NCI-H510A (cell line): ENCODE measurements around the gene DENND1A.

Source experiments
- DNase-seq: peaks from one replicate; lab custom pipeline; 2025; lab: John Stamatoyannopoulos, UW

DENND1A gene

GRCh38 chr9:123469282-123469681, 460.6 kb downstream of the DENND1A start:
- DNase-seq = no peak

DNA sequence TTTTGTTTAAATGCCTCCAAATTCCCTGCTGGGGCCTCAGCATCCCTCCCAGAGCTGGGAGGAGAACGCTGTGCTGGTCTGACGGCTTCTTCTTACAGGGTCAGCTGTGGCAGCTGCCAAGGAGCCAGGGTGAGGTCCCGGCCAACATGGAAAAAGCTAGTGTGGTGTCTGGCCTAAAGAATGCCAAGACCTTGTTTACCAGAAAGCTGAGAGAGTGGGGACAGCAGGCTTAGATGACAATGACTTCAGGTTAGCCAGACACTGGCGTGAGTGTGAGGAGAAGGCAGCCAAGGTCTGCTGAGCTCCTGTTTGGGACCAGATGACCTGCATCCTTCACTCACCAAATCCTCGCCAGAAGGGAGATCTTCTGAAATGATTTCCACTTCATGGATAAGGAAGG, 461.4 kb downstream of the DENND1A start:
- DNase-seq = no peak

DNA sequence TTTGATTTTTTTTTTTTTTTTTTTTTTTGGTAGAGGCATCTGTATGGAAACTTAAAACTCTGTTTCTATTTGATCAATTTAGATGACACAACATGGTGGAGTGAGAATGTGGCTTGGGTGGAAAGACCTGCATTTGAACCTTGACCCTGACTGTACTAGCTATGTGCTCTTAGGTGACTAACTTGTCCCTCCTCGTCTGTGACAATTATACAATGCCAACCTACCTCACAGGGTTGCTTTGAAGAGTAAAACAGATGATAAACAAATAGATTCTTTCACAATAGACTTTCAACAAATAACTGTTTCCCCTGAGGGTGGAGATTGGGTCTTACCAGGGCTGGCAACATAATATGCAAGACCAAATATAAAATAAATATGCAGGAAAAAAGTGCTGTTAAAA, 464.6 kb downstream of the DENND1A start:
- no peak for DNase-seq

DNA sequence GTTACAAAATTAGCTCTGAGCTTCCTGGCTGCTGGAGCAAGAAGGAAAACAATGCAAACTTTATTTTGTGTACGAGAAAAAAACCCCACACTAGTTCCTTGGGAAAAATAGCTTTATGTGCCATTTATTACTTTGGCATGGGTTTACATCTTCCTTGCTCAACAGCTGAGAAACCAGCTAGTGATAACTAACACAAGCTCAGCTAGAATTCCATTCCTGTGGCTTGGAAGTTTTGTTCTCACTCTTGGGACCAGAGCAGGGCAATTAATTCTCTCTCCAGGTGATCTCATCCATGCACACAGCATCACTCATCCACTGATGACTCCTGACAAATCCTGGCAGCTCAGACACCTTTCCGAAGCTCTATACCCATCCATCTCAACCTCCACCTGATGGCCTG, 469.8 kb downstream of the DENND1A start:
- DNase-seq = no peak

GRCh38 chr9:123457583-123457982, 472.3 kb downstream of the DENND1A start:
- DNase-seq = no peak

GRCh38 chr9:123456011-123456410, 473.9 kb downstream of the DENND1A start:
- DNase-seq = no peak

DNA sequence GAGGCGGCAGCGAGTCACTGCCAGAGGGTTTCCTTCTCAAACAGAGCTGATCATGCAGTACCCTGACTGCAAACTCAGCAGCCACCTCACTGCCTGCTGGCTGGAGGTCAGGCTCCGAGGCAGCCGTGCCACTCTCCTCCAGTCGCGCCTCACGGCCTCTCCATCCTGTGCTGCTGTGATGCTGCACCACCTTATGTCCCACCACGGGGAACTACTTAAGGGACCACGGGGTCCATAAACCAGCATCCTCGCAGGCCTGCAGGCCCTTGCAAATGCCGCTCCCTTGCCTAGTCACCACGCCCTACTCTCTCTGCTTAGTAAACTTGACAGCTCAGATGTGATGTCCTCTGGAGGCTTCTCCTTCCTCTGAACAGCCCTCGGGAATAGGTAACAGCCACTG, 474.7 kb downstream of the DENND1A start:
- no peak for DNase-seq

- DNase-seq = no peak
Observed at GRCh38 chr9:123454361-123454760, 475.6 kb downstream of the DENND1A start.

DNA sequence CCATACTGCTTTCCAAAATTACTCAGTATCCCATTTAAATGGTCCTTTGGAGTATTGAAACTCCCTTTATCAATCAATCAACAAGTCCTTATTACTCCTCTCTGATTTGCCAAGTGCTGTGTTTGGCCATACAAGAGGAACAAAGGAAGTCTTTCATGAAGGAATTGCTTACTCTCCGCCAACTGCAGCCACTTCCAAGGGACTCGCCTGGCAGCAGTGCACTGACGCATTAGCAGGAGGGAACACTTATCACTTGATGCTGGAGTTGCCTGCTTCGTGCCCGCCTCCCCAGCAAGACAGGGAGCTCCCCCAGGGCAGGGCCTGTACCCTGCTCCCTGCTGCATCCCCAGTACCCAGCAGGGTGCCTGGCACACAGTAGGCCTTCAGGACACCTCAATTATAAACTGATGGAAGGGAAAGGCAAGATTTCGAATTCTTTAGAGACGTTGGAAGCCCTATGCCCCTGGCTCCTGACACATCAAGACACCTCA, 476.1 kb downstream of the DENND1A start:
- no peak for DNase-seq

GRCh38 chr9:123453076-123453667, 476.8 kb downstream of the DENND1A start:
- no peak for DNase-seq

DNA sequence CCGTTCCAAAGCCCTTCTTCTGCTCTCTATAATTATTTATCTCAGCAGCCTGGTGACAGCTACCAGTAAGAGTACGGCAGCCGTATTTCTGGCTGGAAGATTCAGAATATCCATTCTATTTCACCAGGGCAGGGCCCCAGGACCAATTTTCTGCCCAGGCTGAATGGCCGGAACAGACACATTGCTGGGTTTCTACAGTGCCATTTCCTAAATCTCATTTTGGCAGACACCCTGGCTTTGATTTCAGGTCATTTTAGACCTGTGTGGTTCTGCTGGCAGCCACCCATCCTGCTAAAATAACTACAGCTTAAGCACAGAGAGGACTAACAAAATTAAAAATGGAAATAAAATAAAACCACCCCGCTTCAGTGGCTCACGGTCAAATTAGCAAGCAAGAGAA, 478.9 kb downstream of the DENND1A start:
- DNase-seq = no peak

- no peak for DNase-seq
Observed at GRCh38 chr9:123450098-123450770, 479.7 kb downstream of the DENND1A start.

DNA sequence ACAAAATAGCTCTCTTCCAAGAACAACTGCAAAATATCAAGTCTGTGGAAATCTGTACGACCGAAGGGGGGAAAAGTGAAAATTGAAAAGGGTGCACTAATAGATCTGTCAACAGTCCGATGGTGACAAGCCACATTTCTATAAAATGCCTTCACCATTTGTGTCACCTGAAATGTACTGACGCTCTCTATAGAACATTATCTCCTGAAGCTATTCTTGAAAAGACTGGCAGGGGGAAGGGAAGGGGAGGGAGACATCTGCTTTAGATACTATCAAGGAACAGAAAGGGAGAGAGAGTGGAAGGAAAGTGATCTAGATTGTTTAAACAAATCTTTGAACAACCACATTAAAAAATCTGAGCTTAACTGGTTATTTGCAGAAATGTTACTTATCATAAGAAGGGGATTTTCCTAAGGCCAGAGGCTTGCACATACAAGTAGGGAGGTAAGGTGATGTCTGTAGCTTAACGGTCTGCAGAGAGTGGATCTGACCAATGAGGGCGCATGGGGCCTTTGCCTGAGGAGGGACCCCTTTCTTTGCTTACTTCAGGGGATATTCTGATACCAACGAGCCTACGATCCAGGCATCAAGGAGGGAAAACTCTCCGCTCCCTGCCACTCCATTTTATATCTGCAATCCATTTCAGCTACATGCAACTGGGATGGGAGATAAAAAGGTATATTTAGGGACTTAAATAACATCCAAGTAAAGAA, 481.8 kb downstream of the DENND1A start:
- DNase-seq = no peak

DNA sequence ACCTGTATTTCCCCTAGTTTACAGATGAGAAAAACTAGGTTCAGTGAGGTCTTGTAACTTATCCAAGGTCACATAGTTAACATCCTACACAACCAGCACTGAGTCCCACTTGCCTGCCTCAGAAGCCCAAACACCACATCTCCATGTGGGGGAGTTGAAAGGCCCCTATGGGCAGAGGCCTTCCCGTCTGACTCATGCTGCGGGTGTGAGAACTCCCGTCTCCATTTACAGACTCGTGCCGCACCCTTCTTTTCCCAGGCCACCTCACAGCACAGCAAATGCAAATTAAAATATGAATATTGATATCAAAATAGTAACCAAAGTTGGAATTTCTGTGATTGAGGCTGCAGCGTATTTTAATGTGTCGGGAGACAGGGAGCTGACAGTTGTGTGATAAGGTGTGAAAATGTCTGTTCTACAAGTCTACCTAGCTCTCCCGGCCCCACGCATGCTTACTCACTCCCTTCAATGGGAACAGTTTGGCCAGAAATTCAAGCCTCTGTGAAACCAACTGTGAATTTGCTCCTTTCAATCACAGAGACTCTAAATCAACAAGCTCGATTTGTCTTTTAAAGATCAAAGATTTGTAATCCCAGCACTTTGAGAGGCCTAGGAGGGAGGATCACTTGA, 483.8 kb downstream of the DENND1A start:
- DNase-seq = no peak

GRCh38 chr9:123445116-123445515, 484.8 kb downstream of the DENND1A start:
- DNase-seq = no peak

GRCh38 chr9:123441769-123442168, 488.2 kb downstream of the DENND1A start:
- DNase-seq = no peak

GRCh38 chr9:123440256-123440655, 489.7 kb downstream of the DENND1A start:
- no peak for DNase-seq

GRCh38 chr9:123438821-123439220, 491.1 kb downstream of the DENND1A start:
- DNase-seq = no peak

- no peak for DNase-seq
Observed at GRCh38 chr9:123438321-123438720, 491.6 kb downstream of the DENND1A start.

GRCh38 chr9:123437201-123437600, 492.7 kb downstream of the DENND1A start:
- DNase-seq = no peak

GRCh38 chr9:123435471-123435870, 494.5 kb downstream of the DENND1A start:
- DNase-seq = no peak

DNA sequence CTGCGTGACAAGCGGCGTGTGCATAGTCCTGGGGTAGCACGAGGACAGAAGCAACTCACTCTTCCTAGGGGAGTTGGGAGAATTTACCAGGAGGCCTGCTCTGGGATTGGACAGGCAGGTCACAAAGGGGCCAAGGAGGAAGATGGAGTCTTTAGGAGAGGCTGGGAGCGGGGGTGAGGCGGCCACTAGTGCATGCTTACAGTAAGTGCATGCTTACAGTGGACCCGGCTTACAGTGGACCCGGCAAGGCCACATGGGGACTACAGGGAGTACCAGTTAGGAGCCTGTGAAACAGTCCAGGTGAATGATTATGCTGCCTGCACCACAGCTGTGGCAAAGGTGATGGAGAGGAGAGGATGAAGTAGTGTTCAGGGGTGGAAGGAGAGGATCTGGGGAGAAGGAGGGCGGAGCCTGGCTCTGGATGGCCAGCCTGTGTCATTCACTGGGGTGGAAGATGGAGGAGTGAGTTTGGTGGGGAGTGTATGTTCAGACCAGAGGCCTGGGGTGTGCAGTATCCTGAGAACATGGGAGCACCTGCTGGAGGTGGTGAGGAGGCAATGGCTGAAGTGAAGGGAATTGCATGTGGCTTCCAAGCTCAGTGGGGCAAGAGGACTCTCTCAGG, 495.2 kb downstream of the DENND1A start:
- DNase-seq = no peak
